MM.1S (cell line): Measurements from ENCODE around the gene NOL4.

Source experiments
- DNase-seq: peaks from one replicate; pipeline ENCODE4 v3.0.0-alpha.2; 2015
- H2AFZ ChIP-seq: fragments of 300-600 bp; sonication (generic); 2 replicates; pipeline ENCODE4 v1.6.0; 2016; ENCODE audit warnings: antibody characterized with exemption, low read length
- H3F3A ChIP-seq: fragments of 300-600 bp; sonication (generic); 2 replicates; pipeline ENCODE4 v1.6.1; 2016; ENCODE audit warnings: mild to moderate bottlenecking, antibody characterized with exemption, low read length, moderate library complexity, mixed read lengths; ENCODE audit not compliant: insufficient read depth
- H3K27ac ChIP-seq: fragments of 300-600 bp; sonication (generic); 2 replicates; pipeline ENCODE4 v1.5.1; 2016; ENCODE audit warnings: mild to moderate bottlenecking, low read length
- H3K27me3 ChIP-seq: fragments of 300-600 bp; sonication (generic); replicated peaks from 2 replicates; pipeline ENCODE4 v1.6.0; 2016; ENCODE audit warnings: low read length; ENCODE audit not compliant: insufficient read depth
- H3K36me3 ChIP-seq: fragments of 300-600 bp; sonication (generic); replicated peaks from 2 replicates; pipeline ENCODE4 v1.6.1; 2016; ENCODE audit warnings: mild to moderate bottlenecking, low read length, mixed read lengths; ENCODE audit not compliant: insufficient read depth
- H3K4me1 ChIP-seq: fragments of 300-600 bp; sonication (generic); 2 replicates; pipeline ENCODE4 v1.6.1; 2016; ENCODE audit warnings: low read length, mixed read lengths
- H3K4me2 ChIP-seq: fragments of 300-600 bp; sonication (generic); 2 replicates; pipeline ENCODE4 v1.6.0; 2016; ENCODE audit warnings: low read depth, low read length
- H3K4me3 ChIP-seq: fragments of 300-600 bp; sonication (generic); 2 replicates; pipeline ENCODE4 v1.5.1; 2016; ENCODE audit warnings: low read length, mixed read lengths
- H3K79me2 ChIP-seq: fragments of 300-600 bp; sonication (generic); 2 replicates; pipeline ENCODE4 v1.6.1; 2016; ENCODE audit warnings: mixed run types, low read length, mixed read lengths
- H3K9ac ChIP-seq: fragments of 300-600 bp; sonication (generic); 2 replicates; pipeline ENCODE4 v1.6.1; 2016; ENCODE audit warnings: low read length, mixed read lengths
- H3K9me2 ChIP-seq: fragments of 300-600 bp; sonication (generic); replicated peaks from 2 replicates; pipeline ENCODE4 v1.6.1; 2016; ENCODE audit warnings: mild to moderate bottlenecking, low read length, mixed read lengths; ENCODE audit not compliant: insufficient read depth
- H3K9me3 ChIP-seq: fragments of 300-600 bp; sonication (generic); replicated peaks from 2 replicates; pipeline ENCODE4 v1.6.1; 2016; ENCODE audit warnings: mild to moderate bottlenecking, low read length, mixed read lengths; ENCODE audit not compliant: insufficient read depth
- H4K20me1 ChIP-seq: fragments of 300-600 bp; sonication (generic); 2 replicates; pipeline ENCODE4 v1.6.1; 2016; ENCODE audit warnings: mild to moderate bottlenecking, low read length, moderate library complexity, mixed read lengths; ENCODE audit not compliant: insufficient read depth
- CTCF ChIP-seq: fragments of 300-600 bp; sonication (generic); IDR thresholded peaks from 2 replicates; pipeline ENCODE4 v1.5.1; 2016; ENCODE audit warnings: antibody characterized with exemption, low read length, mixed read lengths
- EZH2 ChIP-seq: fragments of 300-600 bp; sonication (generic); optimal IDR thresholded peaks from 2 replicates; pipeline ENCODE3; 2017; ENCODE audit warnings: low read depth, mild to moderate bottlenecking, antibody characterized with exemption, low read length, mixed read lengths
- EZH2phosphoT487 ChIP-seq: fragments of 300-600 bp; sonication (generic); IDR thresholded peaks from 2 replicates; pipeline ENCODE4 v1.6.1; 2018; ENCODE audit warnings: antibody characterized with exemption, low read length

NOL4 gene

GRCh38 chr18:34258176-34258575 lies 33.5 kb upstream of the NOL4 start:
- H3K4me3 ChIP-seq: no peak overlapping the region
- no peak for DNase-seq
- H3K9me3 ChIP-seq: no peaks in the 10 kb centered on the region
- H3K79me2 ChIP-seq: no peaks in the 10 kb centered on the region
- H3K9ac ChIP-seq: no peak overlapping the region
- H4K20me1 ChIP-seq: no peaks in the 10 kb centered on the region
- H3K36me3 ChIP-seq: no peaks in the 10 kb centered on the region
- H3K4me1 ChIP-seq: no peaks in the 10 kb centered on the region
- H3K4me2 ChIP-seq: no peak overlapping the region
- no peaks in the 10 kb centered on the region for H3F3A ChIP-seq
- no peaks in the 10 kb centered on the region for H3K9me2 ChIP-seq
- H3K27me3 ChIP-seq: no peaks in the 10 kb centered on the region
- H3K27ac ChIP-seq: no peak overlapping the region
- TF ChIP-seq EZH2phosphoT487 (no peak), EZH2 (no peak), CTCF (no peak)
- H2AFZ ChIP-seq: no peak overlapping the region

GRCh38 chr18:34251919-34252318 lies 27.2 kb upstream of the NOL4 start:
- no peaks in the 10 kb centered on the region for H4K20me1 ChIP-seq
- no peaks in the 10 kb centered on the region for H3K27me3 ChIP-seq
- no peak for TF ChIP-seq EZH2phosphoT487
- TF ChIP-seq CTCF: no peak
- TF ChIP-seq EZH2: no peak
- H3K4me3 ChIP-seq: no peak overlapping the region
- H3K4me2 ChIP-seq: no peak overlapping the region
- no peaks in the 10 kb centered on the region for H3K9me2 ChIP-seq
- H3K9me3 ChIP-seq: no peaks in the 10 kb centered on the region
- H3K36me3 ChIP-seq: no peaks in the 10 kb centered on the region
- H2AFZ ChIP-seq: no peak overlapping the region
- no peaks in the 10 kb centered on the region for H3K79me2 ChIP-seq
- no peak overlapping the region for H3K27ac ChIP-seq
- DNase-seq: no peak
- H3F3A ChIP-seq: no peaks in the 10 kb centered on the region
- no peaks in the 10 kb centered on the region for H3K4me1 ChIP-seq
- H3K9ac ChIP-seq: no peak overlapping the region

GRCh38 chr18:34248727-34249126 lies 24.0 kb upstream of the NOL4 start:
- TF ChIP-seq CTCF: no peak
- TF ChIP-seq EZH2phosphoT487: no peak
- no peak for TF ChIP-seq EZH2
- Histone ChIP-seq H3K9ac (no peak overlapping the region), H2AFZ (no peak overlapping the region), H3K27me3 (no peaks in the 10 kb centered on the region), H3K4me1 (no peaks in the 10 kb centered on the region), H3K9me3 (no peaks in the 10 kb centered on the region), H3K4me2 (no peak overlapping the region), H3K27ac (no peak overlapping the region), H4K20me1 (no peaks in the 10 kb centered on the region), H3K36me3 (no peaks in the 10 kb centered on the region), H3K79me2 (no peaks in the 10 kb centered on the region), H3K9me2 (no peaks in the 10 kb centered on the region), H3K4me3 (no peak overlapping the region), H3F3A (no peaks in the 10 kb centered on the region)
- DNase-seq: no peak
